Choroid plexus epithelial cell (primary cell): ENCODE measurements around the gene UVRAG.

Experiments used
- DNase-seq: peaks from one replicate; pipeline ENCODE4 v3.0.0-alpha.2; 2010; ENCODE audit warnings: low read depth
- H3K4me3 ChIP-seq: 2 replicates; pipeline ENCODE4 v1.5.1; 2011; ENCODE audit warnings: low read depth, mild to moderate bottlenecking, control low read depth, low read length, moderate library complexity
- TF ChIP-seq, protein P1 (sequence below): conservative IDR thresholded peaks from 2 replicates; pipeline ENCODE4 v1.5.1; 2011; ENCODE audit warnings: low read depth, mild to moderate bottlenecking, control low read depth, inconsistent platforms, low read length, moderate library complexity

UVRAG gene

DNA sequence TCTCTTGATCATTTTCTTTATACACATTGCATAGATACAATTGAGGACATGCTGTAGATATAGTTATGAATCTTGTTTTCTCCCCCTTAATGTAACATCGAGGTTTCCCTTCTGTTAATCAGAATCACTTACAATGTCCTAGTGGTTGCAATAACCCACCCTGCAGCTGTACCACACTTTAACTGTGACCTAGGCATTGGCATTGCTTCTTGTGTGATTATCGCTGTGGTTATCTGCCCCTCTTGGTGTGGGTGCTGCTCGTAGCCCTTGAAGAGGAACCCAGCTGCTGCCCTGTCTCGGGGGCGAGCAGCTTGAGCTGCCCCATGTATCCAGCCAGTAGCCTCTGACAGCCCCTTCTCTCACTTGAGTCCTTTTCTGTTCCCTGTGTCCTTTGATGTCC is 44.9 kb upstream of the UVRAG start:
- TF ChIP-seq, protein P1, sequence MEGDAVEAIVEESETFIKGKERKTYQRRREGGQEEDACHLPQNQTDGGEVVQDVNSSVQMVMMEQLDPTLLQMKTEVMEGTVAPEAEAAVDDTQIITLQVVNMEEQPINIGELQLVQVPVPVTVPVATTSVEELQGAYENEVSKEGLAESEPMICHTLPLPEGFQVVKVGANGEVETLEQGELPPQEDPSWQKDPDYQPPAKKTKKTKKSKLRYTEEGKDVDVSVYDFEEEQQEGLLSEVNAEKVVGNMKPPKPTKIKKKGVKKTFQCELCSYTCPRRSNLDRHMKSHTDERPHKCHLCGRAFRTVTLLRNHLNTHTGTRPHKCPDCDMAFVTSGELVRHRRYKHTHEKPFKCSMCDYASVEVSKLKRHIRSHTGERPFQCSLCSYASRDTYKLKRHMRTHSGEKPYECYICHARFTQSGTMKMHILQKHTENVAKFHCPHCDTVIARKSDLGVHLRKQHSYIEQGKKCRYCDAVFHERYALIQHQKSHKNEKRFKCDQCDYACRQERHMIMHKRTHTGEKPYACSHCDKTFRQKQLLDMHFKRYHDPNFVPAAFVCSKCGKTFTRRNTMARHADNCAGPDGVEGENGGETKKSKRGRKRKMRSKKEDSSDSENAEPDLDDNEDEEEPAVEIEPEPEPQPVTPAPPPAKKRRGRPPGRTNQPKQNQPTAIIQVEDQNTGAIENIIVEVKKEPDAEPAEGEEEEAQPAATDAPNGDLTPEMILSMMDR: no peak
- H3K4me3 ChIP-seq: no peak overlapping the region
- no peak for DNase-seq

DNA sequence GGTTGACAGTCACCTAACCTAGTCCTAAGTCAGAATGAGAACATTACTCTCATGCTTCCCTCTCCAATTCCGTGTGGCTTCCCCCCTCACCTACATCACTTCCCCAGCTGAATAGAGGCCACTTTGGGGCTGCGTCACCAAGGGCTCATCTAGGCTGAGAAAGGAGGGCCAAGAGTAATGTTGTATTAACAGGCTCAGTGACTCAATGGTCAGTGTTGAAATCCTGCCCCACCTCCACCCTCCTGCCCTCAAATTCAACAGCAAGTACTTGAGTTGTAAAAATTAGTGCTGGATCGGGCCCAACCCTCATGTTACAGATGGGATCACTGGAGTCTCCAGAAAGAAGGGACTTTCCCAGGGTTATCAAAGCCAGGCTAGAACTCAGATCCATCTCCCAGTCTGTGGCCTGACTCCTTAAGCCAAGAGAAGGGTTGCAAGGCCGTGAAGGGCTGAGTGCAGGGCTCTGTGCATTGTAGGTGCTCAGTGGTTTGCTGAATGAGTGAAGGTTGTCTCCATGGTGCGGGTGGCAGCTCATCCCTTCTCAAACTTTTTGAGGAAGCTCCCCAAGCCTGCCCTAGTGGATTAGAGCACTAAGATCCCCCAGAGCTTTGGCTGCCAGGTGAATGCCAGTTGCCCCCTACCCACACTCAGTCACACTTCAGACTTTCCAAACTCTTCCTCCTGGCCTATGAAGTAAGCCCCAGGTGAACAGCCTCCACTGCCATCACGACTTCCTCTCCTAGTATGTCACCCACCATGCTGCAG is 43.2 kb upstream of the UVRAG start:
- DNase-seq: peak; percentile 79
- TF ChIP-seq, protein P1: no peak

DNA sequence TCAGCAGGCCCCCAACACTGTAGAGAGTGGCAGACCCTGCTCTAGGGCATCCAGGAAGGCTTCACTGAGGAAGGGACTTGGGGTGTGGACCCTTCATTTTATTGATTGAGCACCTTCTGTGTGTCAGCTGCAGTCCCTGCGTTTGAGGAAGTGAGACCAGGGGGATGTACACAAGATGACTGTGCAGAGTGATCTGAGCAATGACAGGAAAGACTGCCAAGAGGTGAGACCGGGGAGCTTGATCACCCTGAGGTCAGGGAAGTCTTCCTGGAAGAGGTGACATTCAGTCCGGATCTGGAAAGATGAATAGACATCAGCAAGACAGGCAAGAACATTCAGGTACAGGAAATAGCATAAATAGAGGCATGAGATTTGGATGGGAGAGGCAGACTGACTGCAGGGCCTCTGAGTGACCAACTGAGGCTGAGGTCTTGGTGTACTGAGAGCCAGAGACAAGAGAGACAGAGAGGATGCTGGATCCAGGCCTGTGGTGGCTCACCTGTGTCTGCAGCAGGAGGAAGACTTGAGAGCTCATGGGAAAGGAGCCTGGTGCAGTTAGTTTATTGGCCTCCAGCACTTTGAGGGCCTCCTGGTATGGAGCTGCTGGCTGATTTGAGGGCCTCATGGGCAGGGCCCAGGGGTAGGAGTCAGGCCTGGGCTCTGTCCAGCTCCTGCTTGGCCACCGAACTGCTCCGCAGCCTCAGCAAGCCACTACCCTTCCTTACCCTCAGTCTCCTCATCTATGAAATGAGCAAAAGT is 41.2 kb upstream of the UVRAG start:
- TF ChIP-seq, protein P1: no peak
- no peak overlapping the region for H3K4me3 ChIP-seq
- DNase-seq: no peak

More for the DNA sequence above, 43.2 kb upstream of the UVRAG start:
- H3K4me3 ChIP-seq: no peak overlapping the region

DNA sequence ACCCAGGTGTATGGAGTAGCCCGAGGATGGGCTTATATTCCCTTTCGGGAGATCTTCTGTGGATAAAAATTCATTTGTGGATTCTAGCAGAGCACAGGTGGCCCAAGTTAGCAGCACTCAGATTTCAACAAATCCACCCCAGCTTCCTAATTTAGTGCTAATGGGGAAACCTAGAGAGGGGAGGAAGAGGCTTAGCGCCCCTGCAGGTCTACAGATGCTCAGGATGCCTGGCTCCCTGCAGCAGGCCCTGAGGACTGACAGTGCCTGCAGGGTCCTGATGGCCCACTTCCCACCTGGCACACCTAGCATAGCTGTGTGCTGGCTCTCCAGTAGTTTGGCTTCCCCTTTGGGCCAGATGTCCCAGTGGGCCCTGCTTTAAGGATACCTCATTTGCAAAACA is 40.0 kb upstream of the UVRAG start:
- no peak overlapping the region for H3K4me3 ChIP-seq
- TF ChIP-seq, protein P1: no peak
- DNase-seq: no peak

DNA sequence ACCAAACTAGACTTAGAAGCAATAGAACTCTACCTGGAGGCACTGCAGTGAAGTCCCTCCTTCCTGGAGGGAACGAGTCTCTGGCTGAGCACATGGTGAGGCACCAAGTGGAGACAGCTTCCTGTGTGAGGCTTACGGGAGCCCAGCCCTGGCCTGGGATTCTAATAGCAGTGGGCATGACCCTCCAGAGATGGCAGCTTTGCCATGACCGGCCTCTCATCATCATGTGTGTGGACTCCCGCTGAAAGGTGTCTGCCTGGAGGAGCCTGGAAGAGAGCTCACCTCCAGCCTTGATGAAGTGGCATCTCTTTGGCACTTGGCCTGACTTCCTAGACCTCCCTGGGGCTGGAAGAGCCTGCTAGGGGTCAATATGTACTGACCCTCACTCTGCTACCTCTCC is 38.5 kb upstream of the UVRAG start:
- TF ChIP-seq, protein P1: no peak
- H3K4me3 ChIP-seq: no peak overlapping the region
- no peak for DNase-seq

DNA sequence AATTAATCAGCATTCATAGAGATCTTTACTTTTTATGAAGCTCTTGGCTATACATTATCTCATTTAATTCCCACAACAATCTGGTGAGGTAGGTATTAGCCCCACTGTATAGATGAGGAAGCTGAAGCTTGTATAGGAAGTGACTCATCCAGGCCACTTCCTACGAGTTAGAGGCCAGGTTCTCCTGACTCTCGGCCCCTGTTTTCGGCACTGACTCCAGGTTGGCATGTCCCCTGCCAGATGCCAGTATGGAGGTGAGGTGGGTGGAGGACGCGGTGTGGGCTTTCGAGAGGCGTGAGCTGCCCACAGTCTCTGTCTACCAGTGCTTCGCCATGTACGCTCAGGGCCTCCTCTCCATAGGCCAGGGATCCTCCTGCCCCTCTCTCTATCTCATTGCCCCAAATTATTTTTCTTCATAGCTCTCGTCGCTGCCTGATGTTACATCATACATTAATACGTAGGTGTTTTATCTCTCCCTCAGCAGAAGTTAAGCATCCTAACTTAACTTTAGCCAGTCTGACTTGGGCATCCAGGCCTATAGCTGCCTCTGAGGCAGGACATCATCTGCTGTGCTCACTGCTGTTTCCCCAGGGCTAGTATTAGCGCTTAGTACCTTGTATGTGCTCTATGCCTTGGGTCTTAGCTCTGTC is 37.4 kb upstream of the UVRAG start:
- H3K4me3 ChIP-seq: no peak overlapping the region
- TF ChIP-seq, protein P1: no peak
- DNase-seq: no peak
